ENCODE measurements around the gene CEACAM19. TPM values are rescaled to one million over a fixed set of nuclear protein-coding genes. Genes with fewer than 3 reads are reported as not detected.
A peak's percentile ranks its signal among the peaks of the same experiment; 100 is the strongest.

CEACAM19 gene
- total and polyA plus RNA-seq, 2 of the 4 experiments (the other 2 are of a cell fraction): 0.72 to 9.3 TPM

GRCh38 chr19:44653977-44654774 lies 17.1 kb upstream of the CEACAM19 start:
- in situ Hi-C loops (cut with MboI; ENCODE audit: low sequenced_read_pairs) (no loop called here), intact Hi-C loops (cut with micrococcal nuclease) (loop anchor here (1.0 kb wide), 1 partner anchor 79 kb away; no protein-coding TSS in a partner anchor), dilution Hi-C loops (cut with HindIII; ENCODE audit: low sequenced_read_pairs, unreplicated experiment) (no loop called here)
- H4K91ac ChIP-seq (ENCODE audit: insufficient read depth, low read depth, low read length): no peak overlapping the region
- H2BK20ac ChIP-seq (ENCODE audit: low read depth, low read length): no peak overlapping the region
- H2AFZ ChIP-seq (replicated peaks; ENCODE audit: low read length, poor library complexity): no peak overlapping the region
- H3K4me3 ChIP-seq (ENCODE audit: insufficient read depth, low read depth, low read length): no peak overlapping the region
- no peaks in the 10 kb centered on the region for H3K9me3 ChIP-seq (ENCODE audit: control insufficient read depth, insufficient read depth, low read length)
- H3K14ac ChIP-seq (replicated peaks; ENCODE audit: low read depth, low read length): no peak overlapping the region
- H3K27me3 ChIP-seq (ENCODE audit: control insufficient read depth, insufficient read depth, low read length): no peaks in the 10 kb centered on the region
- peak; percentile 35; the same call in 1 of the 2 replicates for ATAC-seq (ENCODE audit: low read depth)
- peaks cover 3% of the 10 kb centered on the region; the same call in 1 of the 2 replicates for H3K4me1 ChIP-seq (ENCODE audit: control insufficient read depth, insufficient read depth, low read length)
- no peak overlapping the region for H3K56ac ChIP-seq (ENCODE audit: extremely low read depth, insufficient read depth, low read length)
- no peak overlapping the region for H3K18ac ChIP-seq (ENCODE audit: low read depth, low read length)
- no peak overlapping the region for H4K5ac ChIP-seq (ENCODE audit: low read depth, low read length)
- no peak overlapping the region for H3K23ac ChIP-seq (ENCODE audit: low read depth, low read length)
- H3K27ac ChIP-seq (ENCODE audit: insufficient read depth, low read length): no peak overlapping the region
- H4K8ac ChIP-seq (ENCODE audit: low read depth in 2 of 2, low read length in 2 of 2): no peak overlapping the region
- ChIA-PET CTCF (interaction anchor here (0.6 to 3.1 kb wide), 7 partner anchors 11 to 187 kb away, joined by 3 to 16 read pairs (median 6); partner anchors contain the start of gene PVR), POLR2A (ENCODE audit: unreplicated experiment) (no interaction called here)
- no peak overlapping the region for H3K9ac ChIP-seq (ENCODE audit: low read depth, low read length)
- H2BK120ac ChIP-seq (ENCODE audit: low read depth, low read length): no peak overlapping the region
- H3K79me1 ChIP-seq (ENCODE audit: low read depth in 1 of 2, low read length in 2 of 2): peaks cover 48 to 86% of the 10 kb centered on the region in 2 experiments
- H2AK9ac ChIP-seq (replicated peaks; ENCODE audit: low read depth, low read length, poor library complexity): no peak overlapping the region
- peaks cover 69% of the 10 kb centered on the region for H3K36me3 ChIP-seq (ENCODE audit: control insufficient read depth, insufficient read depth, low read length)
- BruUV-seq (replicated peaks): no TSS peak
- no peak overlapping the region for H2BK5ac ChIP-seq (ENCODE audit: low read depth, low read length, poor library complexity, severe bottlenecking)
- no peak overlapping the region for H3K4me2 ChIP-seq (ENCODE audit: low read depth, low read length)
- peaks cover 31% of the 10 kb centered on the region for H4K20me1 ChIP-seq (ENCODE audit: insufficient read depth, low read length)
- 0 out of 2 replicates have a peak overlapping the region, but pooled peaks have one; percentile 9 for H2AK5ac ChIP-seq (ENCODE audit: low read depth, low read length)
- DNase-seq: peak; percentile 43
- H3K9me1 ChIP-seq (ENCODE audit: insufficient read depth, low read length): peaks cover 19% of the 10 kb centered on the region
- WGBS, 2 experiments (ENCODE audit: extremely low coverage in 2 of 2, insufficient read length in 1 of 2): 82% methylated on average over 6 of the region's 16 CpGs; no CpG with 5 or more reads in 1 of the 2 experiments
- no peak overlapping the region for H3K4ac ChIP-seq (ENCODE audit: low read depth, low read length)
- H2BK15ac ChIP-seq (ENCODE audit: low read depth, low read length): no peak overlapping the region
- TF ChIP-seq BHLHE40 (IDR thresholded peaks at IDR 0.05; ENCODE audit: low read depth, low read length): no peak
- no peak for TF ChIP-seq MXI1 (IDR thresholded peaks at IDR 0.05; ENCODE audit: borderline replicate concordance, low read depth, low read length)
- TF ChIP-seq RFX5 (IDR thresholded peaks at IDR 0.05; ENCODE audit: low read depth, low read length): no peak
- TF ChIP-seq ELK1 (IDR thresholded peaks at IDR 0.05; ENCODE audit: borderline replicate concordance, low read depth, low read length): no peak
- TF ChIP-seq CTCF (conservative IDR thresholded peaks at IDR 0.05; ENCODE audit: low read depth, low read length): peak; percentile 54
- TF ChIP-seq RAD21 (IDR thresholded peaks at IDR 0.05; ENCODE audit: low read length): peak; percentile 53
- TF ChIP-seq USF2 (IDR thresholded peaks at IDR 0.05; ENCODE audit: low read depth, low read length): 0 out of 2 replicates have a peak, but pooled peaks have one; percentile 21
- no peak for TF ChIP-seq NFE2L2 (IDR thresholded peaks at IDR 0.05; ENCODE audit: low read depth, low read length)
- no peak for TF ChIP-seq CHD1 (IDR thresholded peaks at IDR 0.05; ENCODE audit: low read depth, low read length)
- no peak for TF ChIP-seq MAZ (IDR thresholded peaks at IDR 0.05; ENCODE audit: borderline replicate concordance, low read depth, low read length)
- TF ChIP-seq POLR2A (IDR thresholded peaks at IDR 0.05; ENCODE audit: low read depth, low read length): no peak
- no peak for TF ChIP-seq CEBPB (IDR thresholded peaks at IDR 0.05; ENCODE audit: low read depth, low read length)
- TF ChIP-seq FOS (IDR thresholded peaks at IDR 0.05; ENCODE audit: low read depth, low read length): no peak
- TF ChIP-seq SMC3 (IDR thresholded peaks at IDR 0.05; ENCODE audit: low read depth, low read length): peak; percentile 38; the same call in 1 of the 2 replicates

Measured in IMR-90 (cell line).